Right lobe of liver (tissue), 6 donors: Measurements from ENCODE around the gene GTF2A1. TPM values are rescaled to one million over a fixed set of nuclear protein-coding genes. Genes with fewer than 3 reads are reported as not detected.
A peak's percentile ranks its signal among the peaks of the same experiment; 100 is the strongest.

Experiments used
- ATAC-seq, 4 donors: fragments of 200-7000 bp; cut with Tn5 transposase; one replicate each; pipeline ENCODE4 v1.9.1; 2020; ENCODE audit warnings: mild to moderate bottlenecking in 4 of 4, moderate library complexity in 4 of 4
- DNase-seq, 3 donors: peaks; one replicate each; pipeline ENCODE4 v3.0.0-alpha.2; 2020
- H3K27ac ChIP-seq, 3 donors: fragments of 200-600 bp; one replicate each; pipeline ENCODE4 v1.8.0; 2022
- H3K27me3 ChIP-seq, 2 donors: fragments of 200-600 bp; one replicate each; pipeline ENCODE4 v1.8.0; 2022
- H3K36me3 ChIP-seq, 4 donors: fragments of 200-600 bp; sonication (generic) in 1 of 4; one replicate each; pipeline versions ENCODE4 v1.5.1 to v1.8.0; 2017 to 2022; ENCODE audit warnings: control low read depth in 1 of 4
- H3K4me1 ChIP-seq, 4 donors: fragments of 200-600 bp; sonication (generic) in 1 of 4; one replicate each; pipeline versions ENCODE4 v1.5.1 to v1.8.0; 2017 to 2022; ENCODE audit warnings: control low read depth in 1 of 4
- H3K4me3 ChIP-seq, 3 donors: fragments of 200-600 bp; one replicate each; pipeline ENCODE4 v1.8.0; 2022
- H3K9me3 ChIP-seq, 4 donors: fragments of 200-600 bp; sonication (generic) in 1 of 4; one replicate each; pipeline versions ENCODE4 v1.5.1 to v1.8.0; 2017 to 2022; ENCODE audit warnings: control low read depth in 1 of 4
- POLR2A ChIP-seq: fragments of 450-650 bp; IDR thresholded peaks from one replicate; pipeline ENCODE4 v1.6.1; 2017; ENCODE audit warnings: antibody characterized with exemption, mild to moderate bottlenecking
- WGBS: methylation state at CpG from one replicate; pipeline ENCODE4 v1.1.6; 2018; ENCODE audit warnings: low coverage, low lambda C conversion rate; ENCODE audit not compliant: insufficient coverage; ENCODE audit errors: missing lambda C conversion rate; 5-methylcytosine and 5-hydroxymethylcytosine counted together
- intact Hi-C, 2 donors: fragments of 100-400 bp; cut with DNase I; formaldehyde crosslinking; loops; one replicate each; pipeline versions ENCODE4 v1.11.2 to v1.14.1; 2022
- total RNA-seq, 6 experiments: library from RNA; depleted of rRNA in 2 of 6; stranded (reverse); fragments of >200 nt in 2 of 6; fragmentation: NEBNext Ultra II Directional in 3 of 6; extraction: Animal tissue kit (Norgen Biotek cat#: 25700) in 3 of 6; gene quantifications; one replicate each; pipeline versions ENCODE4 v1.1.0 to v1.2.4, GENCODE V29; 2016 to 2023
- TF ChIP-seq, protein P1 (sequence below), 4 donors: fragments of 200-600 bp in 3 of 4; fragments of 450-650 bp in 1 of 4; IDR thresholded peaks; one replicate each; pipeline versions ENCODE4 v1.5.1 to v1.8.0; 2016 to 2022; ENCODE audit warnings: antibody characterized with exemption in 4 of 4, mild to moderate bottlenecking in 2 of 4
- donor health status: DM: no; HTN: yes; CAD: no.
- donor health status: DM: no; HTN: no; CAD: no.
- donor health status: DM: no; HTN: no; CAD: no.
- donor health status: DM: no; HTN: yes; CAD: no.
- donor health status: DM: no; HTN: yes; CAD: no.

The GTF2A1 gene
- total RNA-seq, 6 experiments from 2014 or later = 11.0 to 16.8 (median 12.9) TPM

DNA sequence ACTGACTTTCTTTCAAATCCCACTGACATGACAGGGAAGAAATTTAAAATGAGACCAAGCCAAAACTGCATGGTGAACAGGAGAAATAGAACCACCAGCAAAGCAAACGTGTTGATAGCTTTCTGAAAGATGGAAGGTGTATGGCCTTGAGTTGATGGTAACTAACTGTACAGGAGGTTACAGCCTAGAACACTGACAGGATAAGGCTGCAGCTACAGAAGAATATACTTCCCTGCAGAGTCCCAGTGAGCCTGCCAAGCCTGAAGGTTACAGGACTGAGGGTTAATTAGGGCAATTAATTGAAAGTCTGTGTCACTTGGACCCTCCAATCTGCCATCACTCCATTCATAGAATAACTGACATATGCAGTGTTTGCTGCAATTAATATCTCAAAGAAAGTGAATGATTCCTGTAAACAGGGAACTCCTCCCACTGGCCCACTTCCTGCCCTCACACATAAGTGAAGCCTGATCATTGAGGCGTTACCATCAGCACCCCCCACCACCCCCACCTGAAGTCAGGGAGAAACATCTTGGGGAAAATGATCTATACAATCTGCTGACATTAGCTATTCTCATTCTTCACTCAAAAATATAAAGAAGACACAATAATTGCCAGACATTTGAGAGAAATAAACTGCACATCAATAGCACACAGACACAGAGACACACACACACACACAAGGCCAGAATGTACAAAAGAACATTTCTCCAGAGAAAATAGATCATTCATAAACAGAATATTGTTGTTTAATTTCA lies 73.4 kb downstream of the GTF2A1 start:
- peak in 2 of 4 donors; percentile 23 to 40 for ATAC-seq

DNA sequence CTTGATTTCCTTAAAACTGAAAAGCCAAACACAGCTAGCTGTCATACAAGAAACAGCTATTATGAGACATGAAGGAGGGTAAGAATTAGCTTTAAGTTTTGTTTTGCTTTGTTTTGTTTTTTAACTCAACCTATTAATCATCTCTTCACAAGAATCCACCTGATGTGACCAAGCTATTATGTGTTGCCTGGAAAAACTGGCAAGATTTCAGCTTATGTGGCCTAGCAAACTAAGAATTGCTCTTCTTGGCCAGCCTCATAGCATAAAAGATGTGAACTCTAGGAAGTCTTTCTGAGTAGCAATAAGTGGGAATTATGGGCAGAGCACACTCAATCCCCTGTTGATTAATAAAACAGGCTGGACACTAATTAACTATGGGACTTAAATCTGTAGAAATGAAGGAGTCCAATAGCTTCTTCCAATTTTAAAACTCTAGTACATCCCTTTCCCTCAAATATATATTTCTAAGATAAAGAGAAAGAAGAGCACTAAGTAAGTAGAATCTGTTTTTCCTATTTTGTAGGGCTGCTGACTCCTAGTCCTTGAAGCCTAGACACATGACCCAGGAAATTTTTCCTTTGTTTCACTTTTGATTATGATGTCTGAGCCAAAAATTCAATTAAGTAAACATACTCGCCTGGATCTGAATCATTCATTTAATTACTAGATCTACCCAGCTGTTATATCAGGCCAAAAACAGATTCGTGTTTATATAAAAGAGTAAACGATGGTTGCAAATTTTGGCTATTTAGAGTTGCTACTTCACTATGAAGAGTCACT lies 75.7 kb downstream of the GTF2A1 start:
- Histone ChIP-seq H3K4me3 (no peak overlapping the region), H3K36me3 (no peaks in the 10 kb centered on the region), H3K4me1 (peaks cover 0 to 28% (median 3%) of the 10 kb centered on the region in 4 donors), H3K9me3 (no peaks in the 10 kb centered on the region), H3K27ac (no peak overlapping the region), H3K27me3 (no peaks in the 10 kb centered on the region)
- no peak for TF ChIP-seq POLR2A
- TF ChIP-seq, protein P1, sequence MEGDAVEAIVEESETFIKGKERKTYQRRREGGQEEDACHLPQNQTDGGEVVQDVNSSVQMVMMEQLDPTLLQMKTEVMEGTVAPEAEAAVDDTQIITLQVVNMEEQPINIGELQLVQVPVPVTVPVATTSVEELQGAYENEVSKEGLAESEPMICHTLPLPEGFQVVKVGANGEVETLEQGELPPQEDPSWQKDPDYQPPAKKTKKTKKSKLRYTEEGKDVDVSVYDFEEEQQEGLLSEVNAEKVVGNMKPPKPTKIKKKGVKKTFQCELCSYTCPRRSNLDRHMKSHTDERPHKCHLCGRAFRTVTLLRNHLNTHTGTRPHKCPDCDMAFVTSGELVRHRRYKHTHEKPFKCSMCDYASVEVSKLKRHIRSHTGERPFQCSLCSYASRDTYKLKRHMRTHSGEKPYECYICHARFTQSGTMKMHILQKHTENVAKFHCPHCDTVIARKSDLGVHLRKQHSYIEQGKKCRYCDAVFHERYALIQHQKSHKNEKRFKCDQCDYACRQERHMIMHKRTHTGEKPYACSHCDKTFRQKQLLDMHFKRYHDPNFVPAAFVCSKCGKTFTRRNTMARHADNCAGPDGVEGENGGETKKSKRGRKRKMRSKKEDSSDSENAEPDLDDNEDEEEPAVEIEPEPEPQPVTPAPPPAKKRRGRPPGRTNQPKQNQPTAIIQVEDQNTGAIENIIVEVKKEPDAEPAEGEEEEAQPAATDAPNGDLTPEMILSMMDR (IDR thresholded peaks at IDR 0.05) = no peak
- 8% methylated on average over 3 of the region's 3 CpGs for WGBS
- intact Hi-C loops = no loop called here
- peak; percentile 45 to 76 (median 54) for ATAC-seq
- DNase-seq = no peak

More for the DNA sequence above, 73.4 kb downstream of the GTF2A1 start:
- no peak for DNase-seq
- H3K4me1 ChIP-seq = peaks cover 0 to 28% (median 3%) of the 10 kb centered on the region in 4 donors
- no peaks in the 10 kb centered on the region for H3K36me3 ChIP-seq
- no peaks in the 10 kb centered on the region for H3K9me3 ChIP-seq
- no peaks in the 10 kb centered on the region for H3K27me3 ChIP-seq
- no peak for TF ChIP-seq POLR2A
- TF ChIP-seq, protein P1 (IDR thresholded peaks at IDR 0.05) = no peak
- 50% methylated on average over 2 of the region's 2 CpGs for WGBS
- intact Hi-C loops = no loop called here
- H3K27ac ChIP-seq = no peak overlapping the region
- H3K4me3 ChIP-seq = no peak overlapping the region

DNA sequence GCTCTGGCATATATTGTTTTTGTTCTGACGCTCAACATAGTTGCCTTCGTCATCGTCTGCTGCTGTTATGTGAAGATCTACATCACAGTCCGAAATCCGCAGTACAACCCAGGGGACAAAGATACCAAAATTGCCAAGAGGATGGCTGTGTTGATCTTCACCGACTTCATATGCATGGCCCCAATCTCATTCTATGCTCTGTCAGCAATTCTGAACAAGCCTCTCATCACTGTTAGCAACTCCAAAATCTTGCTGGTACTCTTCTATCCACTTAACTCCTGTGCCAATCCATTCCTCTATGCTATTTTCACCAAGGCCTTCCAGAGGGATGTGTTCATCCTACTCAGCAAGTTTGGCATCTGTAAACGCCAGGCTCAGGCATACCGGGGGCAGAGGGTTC lies 77.0 kb downstream of the GTF2A1 start:
- no peak overlapping the region for H3K27ac ChIP-seq
- no peak overlapping the region for H3K4me3 ChIP-seq
- H3K9me3 ChIP-seq = no peaks in the 10 kb centered on the region
- intact Hi-C loops = no loop called here
- no peaks in the 10 kb centered on the region for H3K27me3 ChIP-seq
- no peak for DNase-seq
- no peak for TF ChIP-seq POLR2A
- TF ChIP-seq, protein P1 (IDR thresholded peaks at IDR 0.05) = no peak
- H3K4me1 ChIP-seq = peaks cover 0 to 21% (median 3%) of the 10 kb centered on the region in 4 donors
- ATAC-seq = no peak
- 93% methylated on average over 8 of the region's 8 CpGs for WGBS
- no peaks in the 10 kb centered on the region for H3K36me3 ChIP-seq

DNA sequence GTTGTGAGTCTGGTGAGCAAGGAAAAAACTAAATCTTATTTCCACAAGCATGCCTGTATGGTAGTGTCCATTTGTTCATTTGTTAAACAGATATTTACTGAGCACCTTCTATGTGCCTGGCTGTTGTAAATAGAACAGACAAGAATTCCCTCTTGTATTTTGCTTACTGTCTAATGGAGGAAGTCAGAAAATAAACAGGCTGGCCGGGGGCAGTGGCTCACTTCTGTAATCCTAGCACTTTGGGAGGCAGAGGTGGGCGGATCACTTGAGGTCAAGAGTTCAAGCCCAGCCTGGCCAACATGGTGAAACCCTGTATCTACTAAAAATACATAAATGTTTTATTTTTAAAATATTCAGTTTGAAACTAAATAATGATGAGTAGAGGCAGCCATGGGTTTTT lies 79.3 kb downstream of the GTF2A1 start:
- no peak for ATAC-seq
- TF ChIP-seq POLR2A = no peak
- TF ChIP-seq, protein P1 (IDR thresholded peaks at IDR 0.05) = no peak
- Histone ChIP-seq H3K27me3 (no peaks in the 10 kb centered on the region), H3K9me3 (no peaks in the 10 kb centered on the region), H3K4me3 (no peak overlapping the region), H3K27ac (no peak overlapping the region), H3K36me3 (no peaks in the 10 kb centered on the region), H3K4me1 (peaks cover 0 to 12% (median 3%) of the 10 kb centered on the region in 4 donors)
- 49% methylated on average over 2 of the region's 2 CpGs for WGBS
- DNase-seq = no peak
- intact Hi-C loops = no loop called here
